Measurements from ENCODE around the gene NKAIN4. TPM values are rescaled to one million over a fixed set of nuclear protein-coding genes. Genes with fewer than 3 reads are reported as not detected.

NKAIN4 gene
- total RNA-seq (not detected), polyA plus RNA-seq (not detected)
- long read RNA-seq, donor 1, result 0 reads
- long read RNA-seq, donor 2, result 0 reads

DNA sequence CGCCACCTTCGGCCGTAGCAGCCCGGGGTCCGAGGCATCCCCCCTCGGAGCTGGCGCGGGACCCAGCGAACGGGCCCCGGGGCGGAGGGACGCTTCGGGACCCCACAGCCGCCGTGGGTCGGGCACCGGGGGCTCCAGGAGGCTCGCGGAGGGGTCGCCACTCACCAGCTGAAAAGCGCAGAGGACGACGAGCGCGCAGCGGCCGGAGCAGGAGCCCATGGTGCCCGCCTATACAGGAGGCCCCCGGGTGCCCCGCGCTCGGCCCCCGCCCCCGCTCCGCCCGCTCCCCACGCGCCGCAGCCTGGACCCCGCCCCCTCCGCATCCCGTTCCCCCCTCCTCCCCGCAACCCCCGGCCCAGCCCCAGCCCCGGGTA lies at the start of gene NKAIN4:
Gene NKAIN4 (minus strand): TSS at position 232 of the 374 bp plus-strand sequence. CDS start 13 bp downstream, at position 219.
- H3K4me1 ChIP-seq, result peaks cover 2% of the 10 kb centered on the region
- WGBS, 3 donors, result 1 to 2% (median 1%) methylated on average over 22 to 46 of the region's 46 CpGs
- intact Hi-C loops (cut with DNase I), result no loop called here
- TF ChIP-seq, protein P1, sequence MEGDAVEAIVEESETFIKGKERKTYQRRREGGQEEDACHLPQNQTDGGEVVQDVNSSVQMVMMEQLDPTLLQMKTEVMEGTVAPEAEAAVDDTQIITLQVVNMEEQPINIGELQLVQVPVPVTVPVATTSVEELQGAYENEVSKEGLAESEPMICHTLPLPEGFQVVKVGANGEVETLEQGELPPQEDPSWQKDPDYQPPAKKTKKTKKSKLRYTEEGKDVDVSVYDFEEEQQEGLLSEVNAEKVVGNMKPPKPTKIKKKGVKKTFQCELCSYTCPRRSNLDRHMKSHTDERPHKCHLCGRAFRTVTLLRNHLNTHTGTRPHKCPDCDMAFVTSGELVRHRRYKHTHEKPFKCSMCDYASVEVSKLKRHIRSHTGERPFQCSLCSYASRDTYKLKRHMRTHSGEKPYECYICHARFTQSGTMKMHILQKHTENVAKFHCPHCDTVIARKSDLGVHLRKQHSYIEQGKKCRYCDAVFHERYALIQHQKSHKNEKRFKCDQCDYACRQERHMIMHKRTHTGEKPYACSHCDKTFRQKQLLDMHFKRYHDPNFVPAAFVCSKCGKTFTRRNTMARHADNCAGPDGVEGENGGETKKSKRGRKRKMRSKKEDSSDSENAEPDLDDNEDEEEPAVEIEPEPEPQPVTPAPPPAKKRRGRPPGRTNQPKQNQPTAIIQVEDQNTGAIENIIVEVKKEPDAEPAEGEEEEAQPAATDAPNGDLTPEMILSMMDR (IDR thresholded peaks at IDR 0.05), result no peak
- H3K27ac ChIP-seq, result no peak within 1 kb of the TSS
- peaks cover 0 to 70% (median 34%) of the 10 kb centered on the region in 3 donors for H3K27me3 ChIP-seq (ENCODE audit: insufficient read depth in 3 of 3, low read length in 2 of 3)
- no peaks in the 10 kb centered on the region for H3K9me3 ChIP-seq
- ATAC-seq, result no peak
- H3K36me3 ChIP-seq (ENCODE audit: insufficient read depth in 1 of 2, low read depth in 1 of 2), result no peaks in the 10 kb centered on the region
- DNase-seq, result no peak
- peak within 1 kb of the TSS; percentile 44 for H3K4me3 ChIP-seq

DNA sequence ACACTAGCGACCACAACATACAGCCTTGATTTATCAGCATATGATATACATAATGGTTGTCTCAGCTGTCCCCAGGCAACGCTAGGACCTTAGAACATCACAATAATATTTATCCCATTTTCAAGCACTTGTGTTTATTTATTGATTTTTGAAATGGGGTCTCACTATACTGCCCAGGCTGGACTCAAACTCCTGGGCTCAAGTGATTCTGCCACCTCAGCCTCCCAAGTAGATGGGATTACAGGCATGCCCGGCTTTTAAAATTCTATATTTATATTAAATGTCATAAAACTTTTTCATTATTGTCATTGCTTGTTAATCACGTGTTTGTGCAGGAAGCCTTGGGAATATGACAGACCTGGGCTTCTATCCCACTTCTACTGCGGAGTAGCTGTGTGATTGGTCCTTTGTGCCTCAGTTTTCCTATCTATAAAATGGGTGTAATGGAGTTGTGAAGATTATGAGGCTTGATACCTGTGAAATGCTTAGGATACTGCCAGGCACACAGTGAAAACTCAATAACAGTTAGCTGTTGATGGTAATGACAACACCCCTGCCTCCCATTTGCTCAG lies 48.9 kb upstream of the NKAIN4 start:
- no peaks in the 10 kb centered on the region for H3K4me1 ChIP-seq
- H3K4me3 ChIP-seq, result no peak overlapping the region
- H3K27me3 ChIP-seq (ENCODE audit: insufficient read depth in 3 of 3, low read length in 2 of 3), result peaks cover 0 to 57% (median 9%) of the 10 kb centered on the region in 3 donors
- 51 to 60% (median 57%) methylated on average over 5 of the region's 5 CpGs for WGBS, 3 donors
- no peak overlapping the region for H3K27ac ChIP-seq
- TF ChIP-seq, protein P1 (IDR thresholded peaks at IDR 0.05), result no peak
- intact Hi-C loops (cut with DNase I), result no loop called here
- H3K9me3 ChIP-seq, result peaks cover 18% of the 10 kb centered on the region
- no peak for DNase-seq
- no peak for ATAC-seq
- H3K36me3 ChIP-seq (ENCODE audit: insufficient read depth in 1 of 2, low read depth in 1 of 2), result no peaks in the 10 kb centered on the region

DNA sequence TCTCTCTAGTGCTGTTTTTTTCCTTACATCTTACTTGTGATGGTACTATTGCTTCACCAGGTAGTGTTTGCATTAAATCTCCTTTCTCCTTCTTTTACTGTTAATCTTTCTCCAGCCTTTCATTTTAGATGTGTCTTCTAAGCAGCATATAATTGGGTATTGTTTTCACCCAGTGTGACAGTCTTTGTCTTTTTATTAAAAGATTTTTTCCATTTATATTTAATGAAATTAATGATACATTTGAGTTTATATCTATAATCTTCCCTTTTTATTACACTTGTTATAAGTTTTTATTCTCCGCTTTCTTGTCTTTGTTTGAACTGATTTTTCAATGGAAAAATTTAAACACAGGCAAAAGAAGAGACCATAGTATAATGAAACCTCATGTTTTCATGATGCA lies 47.4 kb upstream of the NKAIN4 start:
- no peak overlapping the region for H3K27ac ChIP-seq
- H3K36me3 ChIP-seq (ENCODE audit: insufficient read depth in 1 of 2, low read depth in 1 of 2), result no peaks in the 10 kb centered on the region
- no peak for ATAC-seq
- H3K4me1 ChIP-seq, result no peaks in the 10 kb centered on the region
- 97 to 100% (median 97%) methylated on average over 1 of the region's 1 CpG for whole genome bisulfite sequencing, 3 donors
- TF ChIP-seq, protein P1 (IDR thresholded peaks at IDR 0.05), result no peak
- DNase-seq, result no peak
- H3K9me3 ChIP-seq, result peaks cover 18% of the 10 kb centered on the region
- H3K27me3 ChIP-seq (ENCODE audit: insufficient read depth in 3 of 3, low read length in 2 of 3), result peaks cover 0 to 53% (median 18%) of the 10 kb centered on the region in 3 donors
- H3K4me3 ChIP-seq, result no peak overlapping the region
- intact Hi-C loops (cut with DNase I), result no loop called here

DNA sequence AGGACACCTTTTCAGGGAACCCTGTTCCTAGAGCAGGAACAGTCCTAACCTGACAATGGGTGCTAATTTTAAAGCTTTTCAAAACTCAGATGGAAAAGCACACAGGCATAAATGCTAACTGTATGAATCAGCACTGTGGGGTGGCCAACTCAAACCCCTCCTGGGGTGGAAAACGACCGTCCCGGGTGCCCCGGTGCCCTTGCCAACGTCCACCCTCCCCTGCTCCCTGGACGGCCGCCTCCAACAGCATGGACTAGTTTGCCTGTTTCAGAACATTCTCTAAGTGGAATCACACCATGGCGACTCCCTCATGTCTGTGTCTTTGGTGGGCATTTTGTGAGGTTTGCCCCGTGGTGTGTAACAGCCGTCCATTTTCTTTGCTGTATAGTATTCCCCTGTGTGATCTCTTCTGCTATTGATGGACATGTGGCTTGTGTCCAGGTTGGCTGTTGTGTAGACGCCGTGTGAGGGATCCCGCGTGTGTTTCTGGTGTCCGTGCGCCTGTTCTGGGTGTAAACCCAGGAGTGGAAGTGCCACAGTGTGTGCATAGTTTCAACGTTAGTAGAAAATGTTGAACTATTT lies 44.6 kb upstream of the NKAIN4 start:
- TF ChIP-seq, protein P1 (IDR thresholded peaks at IDR 0.05), result no peak
- DNase-seq (no peak), ATAC-seq (no peak)
- H3K27me3 ChIP-seq (ENCODE audit: insufficient read depth in 3 of 3, low read length in 2 of 3), result peaks cover 0 to 64% (median 23%) of the 10 kb centered on the region in 3 donors
- peaks cover 18% of the 10 kb centered on the region for H3K9me3 ChIP-seq
- H3K4me3 ChIP-seq, result no peak overlapping the region
- no peaks in the 10 kb centered on the region for H3K36me3 ChIP-seq (ENCODE audit: insufficient read depth in 1 of 2, low read depth in 1 of 2)
- intact Hi-C loops (cut with DNase I), result no loop called here
- no peak overlapping the region for H3K27ac ChIP-seq
- WGBS, 3 donors, result 79 to 84% (median 79%) methylated on average over 17 of the region's 17 CpGs
- no peaks in the 10 kb centered on the region for H3K4me1 ChIP-seq
